Esophagus squamous epithelium (tissue), 4 donors: Measurements from ENCODE around the gene LORICRIN.

ENCODE experiments used
- CTCF ChIP-seq, 6 experiments: fragments of 450-650 bp in 4 of 6; fragments of 200-600 bp in 2 of 6; sonication (generic) in 2 of 6; IDR thresholded peaks; one replicate each; pipeline ENCODE4 v1.5.1; 2016 to 2019; ENCODE audit warnings: antibody characterized with exemption in 6 of 6, mild to moderate bottlenecking in 4 of 6, moderate library complexity in 4 of 6
- POLR2A ChIP-seq, 4 donors: fragments of 450-650 bp; IDR thresholded peaks; one replicate each; pipeline ENCODE4 v1.6.1; 2017; ENCODE audit warnings: antibody characterized with exemption in 4 of 4, mild to moderate bottlenecking in 4 of 4, moderate library complexity in 3 of 4

- TF ChIP-seq POLR2A (IDR thresholded peaks at IDR 0.05) (no peak), CTCF (IDR thresholded peaks at IDR 0.05) (no peak)
These were observed 26.0 kb upstream of the LORICRIN start for GRCh38 chr1:153233448-153233847.
